Astrocyte of the hippocampus (primary cell): Measurements from ENCODE around the gene CABLES2.
A peak's percentile ranks its signal among the peaks of the same experiment; 100 is the strongest.

Experiments
- DNase-seq: peaks from one replicate; pipeline ENCODE4 v3.0.0; 2011; ENCODE audit warnings: low read depth, low spot score

Gene CABLES2

DNA sequence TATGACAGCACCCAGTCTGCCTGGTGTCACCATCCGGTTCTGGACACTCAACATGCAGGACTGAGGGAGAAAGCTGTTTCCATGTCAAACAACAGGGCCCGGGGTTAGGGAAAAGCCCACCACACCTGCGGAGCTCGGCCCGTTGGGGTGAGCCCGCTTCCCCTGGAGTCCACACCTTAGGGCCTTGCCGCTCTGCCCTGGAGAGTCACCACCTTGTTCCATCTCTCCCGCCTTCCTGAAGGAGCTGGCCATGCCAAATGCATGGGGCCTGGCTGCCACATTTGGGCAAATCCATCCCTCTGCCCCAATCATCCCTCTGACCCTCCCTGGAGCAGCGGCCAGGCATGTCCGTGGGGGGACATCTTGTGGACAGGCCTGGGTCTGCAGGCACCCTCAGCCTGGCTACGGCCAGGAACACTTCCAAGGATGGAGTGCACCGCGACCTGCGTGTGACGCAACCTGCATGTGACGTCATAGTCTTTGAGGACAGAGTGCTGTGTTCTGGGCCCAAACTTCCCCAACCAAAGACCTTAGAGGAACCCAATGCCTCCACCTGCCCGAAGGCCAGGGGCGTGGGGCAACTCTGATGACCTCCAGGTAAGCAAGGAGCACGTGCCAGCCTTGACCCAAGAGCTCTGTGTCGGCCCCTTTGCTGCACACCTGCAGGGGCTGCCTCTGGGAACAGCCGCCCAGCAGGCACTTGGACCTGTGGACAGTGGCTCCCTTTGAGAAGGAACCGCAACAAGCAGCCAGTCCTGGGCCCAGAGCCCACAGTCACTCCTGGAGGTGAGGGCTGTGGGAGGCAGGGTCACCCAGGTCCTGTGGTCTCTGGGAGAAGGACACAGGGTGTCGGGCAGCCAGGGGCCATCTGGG lies 1.7 kb downstream of the CABLES2 start:
- DNase-seq: peak; percentile 74

DNA sequence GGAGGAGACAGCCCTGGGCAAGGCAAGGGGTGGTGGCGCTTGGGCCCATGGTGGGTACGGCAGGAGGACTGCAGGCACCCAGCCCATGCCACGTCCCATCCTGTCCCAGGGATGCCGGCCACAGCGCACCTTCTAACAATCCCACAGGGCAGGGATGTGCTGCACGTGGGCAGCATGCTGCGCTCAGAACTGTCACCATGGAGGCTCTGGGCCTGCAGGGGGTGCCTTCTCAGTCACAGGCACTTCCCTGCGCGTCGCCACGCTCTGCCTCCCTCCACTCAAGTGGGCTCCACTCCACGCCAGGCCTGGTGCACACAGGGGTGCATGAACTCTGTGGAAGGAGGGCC lies 2.4 kb downstream of the CABLES2 start:
- no peak for DNase-seq

DNA sequence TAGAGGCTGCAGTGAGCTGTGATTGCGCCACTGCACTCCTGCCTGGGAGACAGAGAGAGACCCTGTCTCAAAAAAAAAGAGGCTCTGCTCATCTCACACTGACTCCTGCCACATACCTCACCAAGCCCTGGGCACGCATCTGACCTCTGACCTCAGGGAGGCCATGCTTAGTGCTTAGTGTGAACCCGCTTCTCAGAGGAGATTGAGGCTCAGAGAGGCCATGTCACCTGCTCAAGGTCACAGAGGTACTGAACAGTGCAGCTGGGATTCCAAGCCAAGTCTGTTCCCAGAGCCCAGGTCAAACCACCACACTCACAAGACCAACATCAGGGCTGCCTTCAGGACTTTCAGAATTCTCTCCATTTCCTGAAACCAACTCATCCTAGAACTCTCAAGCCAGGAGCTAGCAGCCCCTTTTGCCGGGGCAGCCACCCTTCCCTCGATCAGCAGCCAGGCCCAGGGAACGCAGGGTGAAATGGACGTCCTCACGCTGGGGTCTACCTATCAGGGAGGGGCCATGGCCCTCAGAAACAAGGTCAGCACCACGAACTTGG lies 2.9 kb downstream of the CABLES2 start:
- no peak for DNase-seq

DNA sequence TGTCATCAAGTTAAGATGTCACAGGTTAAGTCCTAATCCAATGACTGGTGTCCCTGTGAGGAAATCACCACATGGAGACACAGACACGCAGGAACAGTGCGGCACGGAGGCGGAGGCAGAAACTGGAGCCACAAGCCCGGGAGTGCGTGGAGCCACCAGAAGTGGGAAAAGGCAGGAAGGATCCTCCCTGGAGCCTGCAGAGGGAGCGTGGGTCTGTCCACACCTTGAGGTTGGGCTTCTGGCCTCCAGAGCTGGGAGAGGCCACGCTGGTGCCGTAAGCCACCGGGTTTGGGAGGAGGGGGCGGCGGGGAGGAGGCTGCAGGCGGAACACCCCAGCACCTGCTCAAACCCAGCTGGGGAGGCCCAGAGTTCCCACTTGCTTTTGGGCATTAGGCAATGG lies 3.8 kb downstream of the CABLES2 start:
- no peak for DNase-seq

DNA sequence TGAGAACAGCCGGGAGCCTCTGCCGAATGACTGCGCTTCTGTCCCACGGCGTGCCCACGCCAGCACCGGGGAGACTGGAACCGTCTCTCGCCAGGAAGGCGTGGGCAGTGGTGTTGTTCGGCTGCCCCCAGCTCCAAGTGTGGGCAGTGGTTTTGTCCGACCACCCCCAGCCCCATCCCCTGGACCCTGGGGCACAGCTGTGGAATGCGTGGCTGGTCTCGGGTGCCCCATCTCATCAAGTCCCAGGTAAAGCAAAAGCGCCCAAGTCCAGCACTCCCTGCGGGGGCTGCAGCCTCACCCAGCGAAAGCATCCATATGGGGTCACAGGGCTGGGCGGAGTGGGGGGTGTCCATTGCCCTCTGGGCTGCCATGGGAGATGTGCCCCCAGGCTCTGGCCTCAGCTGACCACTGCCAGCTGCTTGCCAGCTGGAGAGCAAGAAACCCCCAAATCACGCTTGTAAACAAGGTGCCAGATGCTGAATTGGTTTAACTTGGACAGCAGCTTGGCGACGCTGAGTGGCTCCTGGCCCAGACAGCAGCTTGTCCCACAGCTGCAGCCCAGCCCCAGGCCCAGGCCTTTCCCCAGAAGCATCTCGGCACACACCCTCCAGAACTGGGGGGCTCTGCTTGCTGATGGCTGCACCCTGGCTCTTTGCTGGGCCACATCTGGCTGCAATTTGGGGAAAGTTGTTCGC lies 4.5 kb downstream of the CABLES2 start:
- DNase-seq: no peak

DNA sequence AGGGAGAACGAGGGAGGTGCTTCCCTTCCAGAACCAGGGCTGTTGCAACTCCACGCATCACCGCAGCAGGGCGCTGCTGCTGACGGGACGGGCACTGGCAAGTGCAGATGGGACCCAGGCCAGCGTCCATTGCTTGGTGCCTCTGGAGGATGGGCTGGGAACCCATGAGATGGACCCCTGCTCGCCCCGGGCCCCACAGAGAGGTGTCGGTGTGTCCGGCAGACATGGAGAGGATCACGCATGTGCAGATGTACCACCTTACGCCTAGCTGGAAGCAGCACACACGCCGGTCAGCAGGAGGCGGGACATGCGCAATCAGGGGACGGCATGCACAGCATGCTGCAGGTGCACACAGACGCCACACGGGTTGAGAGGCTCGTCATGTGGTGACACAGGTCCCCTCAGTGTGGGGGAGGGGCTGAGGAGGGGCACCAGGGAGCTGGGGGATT lies 5.7 kb downstream of the CABLES2 start:
- no peak for DNase-seq

DNA sequence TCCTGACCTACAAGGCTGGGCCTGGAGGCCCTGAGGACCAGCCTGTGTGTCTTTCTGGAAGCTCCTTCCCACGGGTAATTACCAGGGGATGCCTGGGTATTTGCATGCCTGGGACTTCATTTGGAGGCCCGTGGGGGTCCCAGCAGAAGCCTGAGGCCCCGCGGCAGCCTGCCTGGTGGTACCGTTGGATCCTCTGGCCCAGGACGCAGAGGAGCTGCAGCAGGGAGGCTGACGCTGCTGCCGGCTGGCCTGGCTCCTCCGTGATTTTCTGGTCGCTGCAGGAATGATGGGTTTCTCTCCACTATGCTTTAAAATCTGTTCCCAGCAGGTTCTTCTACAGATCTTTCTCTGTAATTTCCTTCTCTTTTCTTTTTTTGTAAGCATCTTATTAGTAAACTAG lies 6.5 kb downstream of the CABLES2 start:
- DNase-seq: no peak

DNA sequence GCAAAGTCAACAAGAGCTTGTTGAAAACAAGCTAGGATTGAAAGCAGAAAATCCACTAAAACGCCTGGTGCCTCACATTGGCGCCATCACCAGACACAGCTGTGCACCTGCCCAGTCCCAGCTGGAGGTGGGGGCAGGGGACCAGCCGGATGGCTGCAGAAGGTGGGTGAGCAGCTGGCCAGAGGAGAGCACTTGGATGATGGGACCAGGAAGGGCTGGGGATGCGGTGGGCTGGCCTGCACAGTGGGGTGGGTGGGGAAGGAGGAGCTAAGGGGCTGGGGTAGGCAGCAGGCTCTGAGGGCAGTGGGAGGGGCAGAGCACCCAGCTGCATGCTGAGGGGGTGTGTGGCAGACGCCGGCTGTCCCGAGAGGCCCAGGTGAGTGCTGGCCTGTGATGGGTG lies 7.1 kb downstream of the CABLES2 start:
- DNase-seq: no peak

DNA sequence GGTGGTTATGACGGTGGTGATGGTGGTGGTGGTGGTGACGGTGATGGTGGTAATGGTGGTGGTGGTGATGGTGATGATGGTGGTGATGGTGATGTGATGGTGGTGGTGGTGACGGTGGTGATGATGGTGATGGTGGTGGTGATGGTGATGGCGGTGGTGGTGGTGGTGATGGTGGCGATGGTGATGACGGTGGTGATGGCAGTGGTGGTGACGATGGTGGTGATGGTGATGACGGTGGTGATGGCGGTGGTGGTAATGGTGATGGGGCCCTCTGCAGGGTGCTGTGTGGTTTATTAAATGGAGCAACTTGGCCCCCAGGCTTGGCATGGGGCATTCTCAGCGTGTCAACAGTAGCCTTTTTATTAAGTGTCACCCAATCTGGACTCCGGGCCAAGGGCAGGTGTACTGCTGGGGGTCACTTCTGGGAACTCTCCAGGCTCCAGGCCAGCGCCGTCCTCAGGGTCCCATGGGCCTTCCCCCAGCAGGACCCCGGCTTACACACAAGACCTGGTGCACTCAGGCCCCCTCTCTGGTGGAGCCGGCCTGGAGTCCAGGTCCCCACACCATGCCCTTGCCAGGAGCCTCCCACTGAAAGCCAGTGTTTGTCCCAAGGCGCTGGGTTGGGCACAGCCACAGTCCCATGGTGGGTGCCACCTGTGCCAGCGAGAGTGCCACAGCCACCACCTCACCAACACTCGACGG lies 8.8 kb downstream of the CABLES2 start:
- DNase-seq: no peak

DNA sequence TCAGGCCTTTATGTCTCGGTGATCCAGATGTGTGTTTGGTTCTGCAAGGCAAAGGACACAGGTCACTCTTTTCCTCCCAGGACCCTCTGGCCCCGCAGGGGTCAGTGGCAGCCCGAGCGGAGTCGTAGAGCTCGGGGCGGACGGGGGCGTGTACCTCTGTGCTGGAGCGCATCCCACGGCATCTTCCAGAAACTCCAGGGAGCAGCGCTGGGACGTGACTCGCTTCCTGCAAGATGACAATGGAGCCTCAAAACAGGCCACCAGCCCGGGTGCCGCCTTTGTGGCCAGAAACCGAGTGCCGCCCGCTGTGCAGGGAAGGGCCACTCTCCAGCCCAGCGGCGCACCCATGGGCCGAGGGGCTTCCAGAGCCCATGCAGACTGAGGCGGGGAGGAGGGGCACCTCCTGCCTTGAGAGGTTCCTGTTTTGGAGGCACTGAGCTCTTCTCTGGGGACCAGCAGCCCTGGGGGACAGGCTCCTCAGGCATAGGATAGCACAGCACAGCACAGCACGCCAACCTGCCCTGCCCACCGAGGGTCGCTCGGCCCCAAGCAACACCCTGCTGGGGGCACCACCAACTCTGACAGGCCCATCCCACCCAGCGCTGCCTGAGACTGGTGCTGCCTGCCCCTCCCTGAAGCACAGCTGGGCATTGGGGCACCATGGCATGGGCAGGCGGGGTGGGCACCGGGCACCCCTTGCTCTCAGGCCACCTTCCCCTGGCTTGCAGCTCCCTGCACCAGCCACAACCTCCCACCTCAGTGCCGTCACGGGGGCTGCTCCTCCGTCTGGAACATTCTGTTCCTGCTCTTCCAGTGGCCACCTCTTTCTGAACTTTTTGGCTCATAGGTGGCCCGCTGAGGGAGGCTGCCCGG lies 10.5 kb downstream of the CABLES2 start:
- no peak for DNase-seq

DNA sequence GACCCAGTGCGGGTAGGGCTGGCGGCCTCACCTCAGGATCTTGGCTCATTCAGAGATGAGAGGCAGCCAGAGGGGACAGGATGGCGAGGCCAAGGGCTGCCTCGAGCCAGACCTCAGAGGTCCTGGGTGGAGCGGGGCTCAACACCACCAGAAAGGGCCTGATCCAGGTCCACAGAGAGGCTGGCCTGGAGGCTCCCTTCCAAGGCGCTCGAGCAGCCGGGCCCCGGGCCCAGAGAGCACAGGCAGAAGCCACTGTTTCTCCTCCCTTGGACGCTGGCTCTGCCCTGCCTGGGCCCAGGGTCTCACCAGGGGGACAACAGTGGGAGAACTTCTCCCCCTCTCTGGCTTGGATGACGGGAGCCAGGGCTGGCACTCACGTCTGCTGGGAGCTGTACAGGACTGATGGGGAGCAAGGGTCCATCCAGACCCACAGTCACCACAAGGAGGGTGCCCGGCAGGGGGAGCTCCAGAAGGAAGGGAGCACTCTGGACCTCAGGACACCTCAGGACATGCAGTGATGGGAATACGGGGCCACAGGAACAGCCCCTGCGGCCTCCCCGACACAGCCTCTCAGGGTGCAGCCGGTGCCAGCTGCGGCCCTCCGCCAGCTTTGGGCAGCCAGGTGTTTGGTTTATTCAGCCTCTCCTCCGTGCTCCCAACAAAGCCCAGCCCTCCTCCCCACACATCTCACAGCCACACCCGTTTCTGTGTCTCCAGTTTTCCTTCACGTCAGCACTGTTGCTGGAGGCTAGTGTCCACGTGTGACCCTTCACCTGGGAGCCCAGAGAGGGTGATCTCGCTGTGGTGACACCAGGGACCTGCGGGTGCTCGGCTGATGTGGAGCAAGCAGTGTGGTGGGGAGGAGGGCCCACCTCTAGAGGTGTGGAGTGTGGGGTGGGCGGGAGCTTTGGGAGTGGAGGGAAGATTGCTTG lies 11.5 kb downstream of the CABLES2 start:
- no peak for DNase-seq

DNA sequence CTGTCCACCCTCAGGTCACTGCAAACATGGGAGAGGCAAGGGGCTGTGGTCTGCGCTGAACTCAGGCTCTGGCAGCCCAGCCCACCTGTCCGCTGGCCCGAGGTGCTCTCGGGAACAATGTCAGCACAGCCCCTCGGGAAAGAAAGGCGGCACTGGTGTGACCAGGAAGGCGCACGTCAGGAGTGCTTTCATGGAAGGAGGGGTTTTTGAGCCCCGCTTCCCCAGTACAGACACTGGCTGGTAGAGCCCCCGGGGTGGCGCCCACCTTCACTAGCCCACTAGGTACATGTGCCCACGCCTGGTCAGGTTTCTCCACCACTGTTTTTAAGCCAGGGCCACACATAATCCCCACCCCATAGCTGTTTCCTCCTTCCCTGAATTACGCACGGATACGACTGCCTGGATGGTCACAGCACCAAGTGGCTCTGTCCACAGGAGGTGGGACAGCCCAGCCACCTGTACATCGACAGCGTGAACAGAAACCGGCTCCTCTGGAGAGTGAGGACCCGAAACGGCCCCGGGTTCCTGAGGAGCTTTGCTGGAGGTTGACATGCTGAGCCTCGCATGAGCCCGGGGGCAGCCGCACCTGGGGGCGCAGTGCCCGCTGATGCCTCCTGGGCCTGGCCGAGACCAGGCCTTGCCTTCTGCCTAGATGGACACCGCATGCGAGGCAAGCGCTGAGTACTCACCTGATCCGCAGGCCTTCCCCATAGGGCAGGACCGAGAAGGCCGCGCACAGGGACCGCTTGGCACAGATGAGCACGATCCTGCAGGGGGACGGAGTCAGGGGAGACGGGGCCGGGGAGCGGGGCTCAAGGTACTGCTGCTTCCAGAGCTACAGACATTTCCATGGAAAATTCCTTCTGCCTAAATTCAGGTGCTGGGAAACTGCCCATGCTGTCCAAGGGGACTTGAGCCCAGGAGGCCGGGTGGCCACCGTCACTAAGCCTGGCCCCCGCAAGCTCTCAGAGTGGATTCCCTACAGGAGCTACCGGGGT lies 12.5 kb downstream of the CABLES2 start:
- no peak for DNase-seq

DNA sequence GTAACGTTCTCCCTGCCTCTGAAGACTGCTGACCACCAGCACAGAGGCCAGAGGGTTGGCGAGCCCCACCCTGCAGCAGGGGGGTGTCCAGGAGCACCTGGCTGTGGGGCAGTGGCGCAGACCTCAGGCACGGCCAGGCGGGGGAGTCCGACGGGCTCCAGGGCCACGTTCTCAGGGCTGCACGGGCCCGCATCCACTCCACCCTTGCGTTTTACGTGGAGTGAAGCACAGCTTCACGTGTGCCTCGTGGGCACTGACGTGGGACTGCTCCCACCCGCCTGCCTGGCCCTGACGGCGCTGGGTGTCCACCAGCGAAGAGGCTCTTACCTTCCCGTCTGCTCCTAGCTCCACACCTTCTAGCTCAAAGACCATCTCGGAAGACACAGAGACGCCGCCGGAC lies 13.3 kb downstream of the CABLES2 start:
- DNase-seq: no peak

DNA sequence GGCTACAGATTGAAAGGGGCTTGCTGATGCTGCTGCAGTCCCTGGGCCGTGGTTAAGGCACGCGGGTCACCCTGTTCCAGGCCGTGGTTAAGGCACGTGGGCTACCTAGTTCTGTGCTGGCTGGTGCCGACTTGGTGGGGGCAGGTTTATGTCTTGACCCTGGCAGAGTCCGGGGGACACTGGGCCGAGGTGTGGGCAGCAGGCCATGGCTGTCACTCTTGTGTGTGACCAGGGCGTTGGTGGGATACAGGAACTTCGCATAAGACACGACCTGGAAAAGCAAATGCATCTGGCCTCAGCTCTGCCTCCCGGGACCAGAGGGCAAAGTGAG lies 13.8 kb downstream of the CABLES2 start:
- no peak for DNase-seq

DNA sequence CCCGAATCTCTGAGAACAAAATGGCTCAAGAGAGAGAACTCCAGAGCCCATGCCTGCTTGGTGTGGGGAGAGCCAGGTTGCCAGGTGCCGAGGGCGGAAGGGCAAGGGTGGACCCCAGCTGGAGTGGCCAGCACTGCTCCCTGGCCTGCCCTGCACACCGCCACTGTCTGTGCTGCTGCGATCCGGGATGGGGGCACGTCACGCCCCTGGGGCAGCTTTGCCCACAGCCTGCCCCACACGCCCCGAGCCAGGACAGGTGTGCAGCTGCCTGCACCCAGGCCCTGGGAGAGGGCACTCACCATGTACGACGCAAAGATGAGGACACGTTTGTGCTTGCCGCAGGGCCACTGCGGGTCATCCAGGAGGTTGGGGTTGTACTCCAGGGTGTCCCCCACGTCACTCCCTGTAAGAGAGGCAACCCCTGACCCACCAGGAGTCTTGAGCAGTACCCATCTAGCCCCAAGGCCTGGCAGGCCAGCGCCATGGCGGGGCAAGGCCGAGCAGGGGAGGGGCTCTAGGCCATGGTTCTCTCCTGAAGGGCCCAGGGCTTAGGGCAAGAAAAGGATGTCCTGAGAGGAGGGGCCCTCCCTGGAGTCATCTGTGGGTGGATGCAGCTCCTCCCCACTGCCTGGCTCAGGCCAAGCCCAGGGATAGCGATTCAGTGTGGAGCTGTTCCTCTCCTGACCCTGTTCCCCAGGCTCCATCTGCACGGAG lies 14.3 kb downstream of the CABLES2 start:
- no peak for DNase-seq

DNA sequence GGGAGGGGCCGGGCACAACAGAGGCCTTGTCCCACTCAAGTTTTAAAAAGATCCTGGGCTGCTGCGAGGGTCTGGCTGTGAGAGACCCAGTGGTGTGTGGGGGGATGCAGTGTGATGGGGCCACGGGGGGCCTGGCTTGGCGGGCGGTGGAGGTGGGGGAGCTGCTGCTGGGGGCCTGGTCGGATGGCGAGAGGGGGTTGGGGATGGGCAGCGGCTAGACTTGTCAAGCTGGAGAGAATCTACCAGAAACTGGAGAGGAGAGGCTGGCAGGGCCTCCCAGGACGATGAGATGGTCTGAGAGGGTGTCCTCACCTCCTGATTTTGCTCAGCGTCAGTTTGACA lies 15.0 kb downstream of the CABLES2 start:
- DNase-seq: no peak

DNA sequence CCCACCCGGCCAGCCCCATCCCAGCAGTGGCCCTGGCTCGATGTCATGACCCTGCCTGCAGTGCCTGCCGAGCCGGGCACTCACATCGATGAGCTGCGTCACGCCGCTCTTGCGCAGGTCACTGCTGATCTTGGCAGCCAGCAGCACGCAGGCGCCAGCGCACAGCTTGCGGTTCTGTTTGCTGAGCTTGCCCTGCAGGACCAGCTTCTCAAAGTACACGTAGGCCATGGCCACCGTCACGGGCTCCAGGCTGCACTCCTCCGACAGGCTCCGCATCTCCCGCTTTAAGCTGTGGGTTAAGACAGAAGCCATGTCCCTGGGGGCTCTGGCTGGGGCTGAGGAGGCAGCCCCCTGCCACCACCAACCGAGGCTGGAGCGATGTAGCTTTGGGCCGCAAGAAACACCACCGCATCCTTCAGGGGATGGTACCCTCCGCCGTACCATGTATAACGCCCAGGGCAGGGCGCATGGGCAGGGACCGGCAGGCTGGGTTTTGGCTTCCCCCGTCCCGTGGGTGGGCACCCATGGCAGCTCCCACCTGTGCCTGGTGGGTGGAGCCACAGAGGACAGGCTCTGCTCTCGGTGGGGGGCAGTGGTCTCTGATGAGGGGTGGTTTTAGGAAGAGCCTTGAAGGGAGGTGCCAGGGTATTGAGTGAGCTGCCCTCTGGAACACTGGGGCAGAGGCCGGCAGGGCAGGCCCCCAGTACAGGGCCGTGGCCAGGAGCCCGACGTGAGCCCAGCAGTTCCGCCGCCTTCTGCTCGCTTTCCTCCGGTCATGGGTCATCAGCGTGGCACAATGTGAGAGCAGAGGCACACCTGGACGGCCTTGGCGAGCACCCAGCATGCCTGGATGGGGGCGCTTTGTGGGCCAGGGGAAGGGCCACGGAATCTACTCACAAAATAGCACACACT lies 15.7 kb downstream of the CABLES2 start:
- DNase-seq: no peak
